SK-N-SH (cell line): ENCODE measurements around the gene GNAT1.

Source experiments
- CHD2 ChIP-seq: fragments of 150-350 bp; IDR thresholded peaks from 2 replicates; pipeline ENCODE4 v1.6.1; 2018; ENCODE audit warnings: low read length; ENCODE audit not compliant: partially characterized antibody
- CTCF ChIP-seq: fragments of 200-600 bp; sonication (generic); IDR thresholded peaks from 2 replicates; pipeline ENCODE4 v1.6.1; 2017; ENCODE audit warnings: antibody characterized with exemption, mild to moderate bottlenecking, moderate library complexity
- EP300 ChIP-seq, 2 experiments: IDR thresholded peaks; 2 replicates each; pipeline versions ENCODE4 v1.4.0 to v1.6.1; 2012; ENCODE audit warnings: borderline replicate concordance in 1 of 2, low read depth in 1 of 2, low read length in 1 of 2
- NRF1 ChIP-seq: IDR thresholded peaks from 2 replicates; pipeline ENCODE4 v1.6.1; 2012; ENCODE audit warnings: low read depth, mild to moderate bottlenecking, low read length
- REST ChIP-seq: IDR thresholded peaks from 2 replicates; pipeline ENCODE4 v1.6.1; 2012; ENCODE audit warnings: mild to moderate bottlenecking, low read depth, low read length, moderate library complexity
- TAF1 ChIP-seq: IDR thresholded peaks from 2 replicates; pipeline ENCODE4 v1.6.1; 2012; ENCODE audit warnings: low read depth, mild to moderate bottlenecking, low read length, moderate library complexity, borderline replicate concordance

GRCh38 chr3:50168791-50169190, 22.6 kb upstream of the GNAT1 start:
- TF ChIP-seq TAF1 (no peak), NRF1 (no peak), EP300 (IDR thresholded peaks at IDR 0.05; ENCODE audit: borderline replicate concordance in 1 of 2, low read depth in 1 of 2, low read length in 1 of 2) (no peak), CTCF (no peak), CHD2 (no peak), REST (no peak)
